HCT116 (cell line): ENCODE results near the gene IRAK1BP1.

Experiments used
- CTCF ChIP-seq, 3 experiments: fragments of 200-600 bp in 1 of 3; sonication (generic) in 1 of 3; IDR thresholded peaks in 2 of 3; conservative IDR thresholded peaks in 1 of 3; 2 replicates each; pipeline ENCODE4 v1.5.1; 2012 to 2017; ENCODE audit warnings: low read depth in 2 of 3, low read length in 2 of 3, antibody characterized with exemption in 1 of 3, borderline replicate concordance in 1 of 3, control low read depth in 1 of 3, mild to moderate bottlenecking in 1 of 3, mixed read lengths in 1 of 3, mixed run types in 1 of 3, moderate library complexity in 1 of 3; ENCODE audit not compliant: insufficient read depth in 1 of 3
- EZH2phosphoT487 ChIP-seq: fragments of 200-600 bp; IDR thresholded peaks from 2 replicates; pipeline ENCODE4 v1.6.1; 2018; ENCODE audit warnings: antibody characterized with exemption, borderline replicate concordance
- POLR2AphosphoS5 ChIP-seq: IDR thresholded peaks from 2 replicates; pipeline ENCODE4 v1.6.1; 2011; ENCODE audit warnings: mild to moderate bottlenecking, low read depth, low read length, moderate library complexity
- SP1 ChIP-seq: IDR thresholded peaks from 2 replicates; pipeline ENCODE4 v1.6.1; 2012; ENCODE audit warnings: low read depth
- ZFX ChIP-seq: fragments of 450-650 bp; IDR thresholded peaks from 2 replicates; pipeline ENCODE4 v1.6.1; 2017
- ZNF274 ChIP-seq: fragments of 200-500 bp; sonication (Bioruptor generic); IDR thresholded peaks from 2 replicates; pipeline ENCODE4 v1.6.1; 2014; ENCODE audit warnings: mild to moderate bottlenecking, low read depth, low read length, inconsistent platforms

- TF ChIP-seq ZFX: no peak
- no peak for TF ChIP-seq CTCF (IDR thresholded peaks at IDR 0.05 in 2 of 3, conservative IDR thresholded peaks at IDR 0.05 in 1 of 3; ENCODE audit: borderline replicate concordance in 1 of 3, insufficient read depth in 1 of 3, low read depth in 2 of 3, low read length in 2 of 3)
- no peak for TF ChIP-seq ZNF274
- TF ChIP-seq POLR2AphosphoS5: no peak
- no peak for TF ChIP-seq SP1
- TF ChIP-seq EZH2phosphoT487: no peak
Observed at GRCh38 chr6:78867020-78867369, 356 bp upstream of the IRAK1BP1 start.
